NCI-H446 treated with DMSO at 0.1 percent for 48 hours (cell line): ENCODE results near the gene STAT5A.
"Not testable (repeated sequence)": the region's sequence is repeated elsewhere in the genome, so short reads cannot be mapped to it uniquely, and the experiment has no call there.

Experiments
- DNase-seq: peaks from one replicate; lab custom pipeline; 2025; lab: John Stamatoyannopoulos, UW

STAT5A gene

GRCh38 chr17:42287977-42288802 is at the start of gene STAT5A:
STAT5A (plus strand) TSS chr17:42288498; CDS start chr17:42289412, 914 bp downstream.
- DNase-seq: no peak

- not testable (repeated sequence) for DNase-seq
Observed at GRCh38 chr17:42239576-42239975, 48.7 kb upstream of the STAT5A start.

GRCh38 chr17:42240201-42240600 is 48.1 kb upstream of the STAT5A start:
- DNase-seq: no peak

GRCh38 chr17:42240863-42241262 is 47.4 kb upstream of the STAT5A start:
- DNase-seq: not testable (repeated sequence)

- no peak for DNase-seq
Observed at GRCh38 chr17:42241871-42242270, 46.4 kb upstream of the STAT5A start.

- no peak for DNase-seq
Observed at GRCh38 chr17:42243493-42243982, 44.8 kb upstream of the STAT5A start.

- not testable (repeated sequence) for DNase-seq
Observed at GRCh38 chr17:42244116-42244515, 44.2 kb upstream of the STAT5A start.

- DNase-seq: not testable (repeated sequence)
Observed at GRCh38 chr17:42245183-42245582, 43.1 kb upstream of the STAT5A start.

GRCh38 chr17:42246515-42246914 is 41.8 kb upstream of the STAT5A start:
- no peak for DNase-seq

GRCh38 chr17:42247734-42248133 is 40.6 kb upstream of the STAT5A start:
- no peak for DNase-seq

GRCh38 chr17:42248351-42249179 is 39.7 kb upstream of the STAT5A start:
- DNase-seq: peak; percentile 79

- no peak for DNase-seq
Observed at GRCh38 chr17:42249681-42250446, 38.4 kb upstream of the STAT5A start.

GRCh38 chr17:42251115-42251514 is 37.2 kb upstream of the STAT5A start:
- no peak for DNase-seq

GRCh38 chr17:42252597-42253550 is 35.4 kb upstream of the STAT5A start:
- peak; percentile 91 for DNase-seq

GRCh38 chr17:42253578-42253977 is 34.7 kb upstream of the STAT5A start:
- peak; percentile 44 for DNase-seq

GRCh38 chr17:42255445-42255844 is 32.9 kb upstream of the STAT5A start:
- no peak for DNase-seq

GRCh38 chr17:42260318-42260717 is 28.0 kb upstream of the STAT5A start:
- DNase-seq: no peak

GRCh38 chr17:42264366-42264765 is 23.9 kb upstream of the STAT5A start:
- not testable (repeated sequence) for DNase-seq

- DNase-seq: no peak
Observed at GRCh38 chr17:42266462-42266861, 21.8 kb upstream of the STAT5A start.

GRCh38 chr17:42266918-42267766 is 21.2 kb upstream of the STAT5A start:
- DNase-seq: no peak
